HEK293T (cell line): ENCODE results near the gene QSOX1.

Source experiments
- CTCF ChIA-PET: fragments of 350-600 bp; formaldehyde crosslinking; extraction: SDS; loops from one replicate; lab custom pipeline; 2021; ENCODE audit warnings: antibody characterized with exemption, inconsistent platforms; lab: Yijun Ruan, JAX
- POLR2A ChIA-PET: fragments of 350-600 bp; formaldehyde crosslinking; extraction: SDS; loops from one replicate; lab custom pipeline; 2020; ENCODE audit warnings: antibody characterized with exemption, inconsistent platforms; lab: Yijun Ruan, JAX
- DNase-seq: peaks from one replicate; pipeline ENCODE4 v3.0.0; 2012; ENCODE audit warnings: mixed read lengths; ENCODE audit errors: extremely low spot score
- ARNT ChIP-seq: fragments of 450-650 bp; IDR thresholded peaks from 2 replicates; pipeline ENCODE4 v1.6.1; 2017; ENCODE audit warnings: mild to moderate bottlenecking
- BHLHE40 ChIP-seq: fragments of 450-650 bp; IDR thresholded peaks from 2 replicates; pipeline ENCODE4 v1.6.1; 2016; ENCODE audit warnings: mild to moderate bottlenecking, moderate library complexity, borderline replicate concordance
- CTBP1 ChIP-seq: fragments of 450-650 bp; IDR thresholded peaks from 2 replicates; pipeline ENCODE4 v1.6.1; 2016; ENCODE audit warnings: borderline replicate concordance
- ELF4 ChIP-seq: fragments of 450-650 bp; IDR thresholded peaks from 2 replicates; pipeline ENCODE4 v1.6.1; 2017; ENCODE audit warnings: antibody characterized with exemption
- FOXA1 ChIP-seq: fragments of 450-650 bp; IDR thresholded peaks from 2 replicates; pipeline ENCODE4 v1.6.1; 2016; ENCODE audit warnings: mild to moderate bottlenecking
- FOXK2 ChIP-seq: fragments of 450-650 bp; IDR thresholded peaks from 2 replicates; pipeline ENCODE4 v1.6.1; 2016; ENCODE audit warnings: mild to moderate bottlenecking
- FOXM1 ChIP-seq: fragments of 450-650 bp; IDR thresholded peaks from 2 replicates; pipeline ENCODE4 v1.6.1; 2017; ENCODE audit warnings: mild to moderate bottlenecking, borderline replicate concordance
- HDGF ChIP-seq: fragments of 450-650 bp; IDR thresholded peaks from 2 replicates; pipeline ENCODE4 v1.6.1; 2017; ENCODE audit warnings: antibody characterized with exemption, borderline replicate concordance
- L3MBTL2 ChIP-seq: fragments of 450-650 bp; conservative IDR thresholded peaks from 2 replicates; pipeline ENCODE4 v1.6.1; 2016; ENCODE audit warnings: mild to moderate bottlenecking
- LEF1 ChIP-seq: fragments of 450-650 bp; IDR thresholded peaks from 2 replicates; pipeline ENCODE4 v1.6.1; 2017; ENCODE audit warnings: mild to moderate bottlenecking, borderline replicate concordance
- NFRKB ChIP-seq: fragments of 450-650 bp; IDR thresholded peaks from 2 replicates; pipeline ENCODE4 v1.6.1; 2016; ENCODE audit warnings: mild to moderate bottlenecking, moderate library complexity
- SP1 ChIP-seq: fragments of 450-650 bp; IDR thresholded peaks from 2 replicates; pipeline ENCODE4 v1.6.1; 2017
- SUZ12 ChIP-seq: fragments of 450-650 bp; IDR thresholded peaks from 2 replicates; pipeline ENCODE4 v1.6.1; 2016; ENCODE audit warnings: mild to moderate bottlenecking
- TARDBP ChIP-seq: fragments of 450-650 bp; IDR thresholded peaks from 2 replicates; pipeline ENCODE4 v1.6.1; 2016
- ZNF384 ChIP-seq: fragments of 450-650 bp; IDR thresholded peaks from 2 replicates; pipeline ENCODE4 v1.6.1; 2016
- TF ChIP-seq, protein P1 (sequence below): fragments of 450-650 bp; IDR thresholded peaks from 2 replicates; pipeline ENCODE4 v1.6.1; 2016

The QSOX1 gene

DNA sequence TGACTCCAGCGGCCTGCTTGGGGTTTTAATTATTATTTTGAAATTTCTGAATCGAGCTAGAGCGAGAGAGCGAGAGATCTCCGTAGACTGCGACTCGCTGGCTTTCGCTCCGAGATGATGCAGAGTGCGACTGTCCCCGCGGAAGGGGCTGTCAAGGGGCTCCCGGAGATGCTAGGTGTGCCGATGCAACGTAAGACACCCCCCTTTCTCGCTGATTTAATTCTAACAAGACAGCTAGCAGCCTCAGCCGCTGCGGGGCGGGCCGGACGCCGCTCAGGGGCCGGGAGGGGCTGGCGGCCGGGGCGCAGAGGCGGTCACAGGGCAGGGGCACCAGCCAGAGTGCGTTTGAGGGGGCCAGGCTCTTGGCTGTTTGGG lies 75.7 kb downstream of the QSOX1 start:
- ChIA-PET CTCF (interaction anchor here (0.6 to 1.0 kb wide), 2 partner anchors 42 to 51 kb away, joined by 3 read pairs; no protein-coding TSS in a partner anchor), POLR2A (interaction anchor here (1.5 to 1.8 kb wide), 2 partner anchors 12 to 21 kb away, joined by 3 to 4 read pairs; no protein-coding TSS in a partner anchor)
- TF ChIP-seq CTBP1 (no peak), SP1 (no peak), ZNF384 (no peak), FOXK2 (no peak), TARDBP (no peak), LEF1 (no peak), NFRKB (no peak), HDGF (no peak), SUZ12 (no peak), FOXA1 (no peak), ARNT (no peak), L3MBTL2 (no peak), BHLHE40 (no peak), FOXM1 (no peak)
- TF ChIP-seq, protein P1, sequence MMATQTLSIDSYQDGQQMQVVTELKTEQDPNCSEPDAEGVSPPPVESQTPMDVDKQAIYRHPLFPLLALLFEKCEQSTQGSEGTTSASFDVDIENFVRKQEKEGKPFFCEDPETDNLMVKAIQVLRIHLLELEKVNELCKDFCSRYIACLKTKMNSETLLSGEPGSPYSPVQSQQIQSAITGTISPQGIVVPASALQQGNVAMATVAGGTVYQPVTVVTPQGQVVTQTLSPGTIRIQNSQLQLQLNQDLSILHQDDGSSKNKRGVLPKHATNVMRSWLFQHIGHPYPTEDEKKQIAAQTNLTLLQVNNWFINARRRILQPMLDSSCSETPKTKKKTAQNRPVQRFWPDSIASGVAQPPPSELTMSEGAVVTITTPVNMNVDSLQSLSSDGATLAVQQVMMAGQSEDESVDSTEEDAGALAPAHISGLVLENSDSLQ: no peak
- no peak for DNase-seq

DNA sequence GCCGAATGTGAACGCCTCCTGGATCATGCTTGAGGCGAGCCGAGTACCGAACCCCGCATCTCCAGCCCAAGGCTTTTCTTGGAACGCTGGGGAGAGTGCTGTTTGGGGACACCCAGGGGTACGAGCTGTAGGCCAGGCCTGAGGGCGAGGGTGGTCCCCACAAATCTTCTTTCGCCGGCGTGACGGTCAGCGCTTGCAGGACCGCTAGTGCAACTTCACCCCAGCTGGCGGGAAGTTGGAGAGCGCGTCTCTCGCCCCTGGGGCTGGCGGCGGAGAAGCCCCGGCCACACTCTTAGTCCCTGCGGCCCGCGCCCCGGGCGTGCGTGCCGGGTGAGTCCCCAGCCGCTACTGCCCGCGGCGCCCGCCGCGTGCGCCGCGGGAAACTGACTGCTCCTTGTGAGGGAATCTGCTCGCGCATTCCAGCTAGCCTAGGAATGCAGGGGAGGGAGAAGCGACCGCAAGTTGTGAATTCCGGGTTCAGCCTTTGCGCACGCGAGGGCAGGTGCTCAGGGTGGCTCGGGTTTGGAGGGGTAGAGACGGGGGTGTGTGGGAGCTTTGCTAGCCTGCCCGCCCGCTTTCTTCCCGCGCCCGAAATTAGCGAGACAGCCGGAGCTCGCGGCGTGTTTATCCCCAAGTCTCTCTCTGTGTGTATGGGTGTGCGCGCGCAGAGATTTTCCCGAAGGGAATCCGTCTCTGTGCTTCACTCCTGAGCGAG lies 76.3 kb downstream of the QSOX1 start:
- POLR2A ChIA-PET: interaction anchor here (1.3 to 1.8 kb wide), 4 partner anchors 13 to 349 kb away, joined by 3 to 5 read pairs (median 4); partner anchors contain the start of genes ACBD6 and TOR1AIP1
- peak; percentile 65 for TF ChIP-seq L3MBTL2
- peak; percentile 90 for TF ChIP-seq ARNT
- no peak for TF ChIP-seq ZNF384
- CTCF ChIA-PET: interaction anchor here (0.6 to 2.0 kb wide), 8 partner anchors 9 to 52 kb away, joined by 3 to 8 read pairs (median 3); no protein-coding TSS in a partner anchor
- peak; percentile 61 for DNase-seq

DNA sequence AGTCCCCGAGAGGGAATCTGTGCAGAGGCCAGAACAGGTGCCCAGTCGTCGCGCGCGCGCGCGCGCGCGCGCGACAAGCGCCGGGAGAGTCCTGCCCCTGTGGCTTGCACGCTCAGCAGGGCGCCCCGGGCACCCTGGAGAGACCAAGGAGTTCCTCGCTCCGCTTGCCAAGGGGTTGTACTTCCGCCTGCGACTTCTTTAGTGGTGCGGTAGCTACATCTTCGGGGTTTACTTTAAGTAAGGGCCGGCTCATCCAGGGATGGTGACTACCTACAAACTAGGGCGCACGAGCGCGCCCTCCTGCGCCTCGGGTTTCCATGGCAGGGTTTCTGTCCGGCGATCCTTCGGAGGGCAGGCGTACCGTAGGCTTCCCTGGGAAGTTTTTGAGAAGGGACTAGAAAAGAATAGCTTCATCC lies 76.8 kb downstream of the QSOX1 start:
- DNase-seq: peak; percentile 56
- TF ChIP-seq FOXK2 (no peak), SUZ12 (no peak), BHLHE40 (no peak), L3MBTL2 (0 out of 2 replicates have a peak, but pooled peaks have one; percentile 16), ARNT (no peak), CTBP1 (no peak), TARDBP (no peak), ZNF384 (no peak)
- CTCF ChIA-PET: interaction anchor here (0.6 to 2.0 kb wide), 6 partner anchors 8 to 44 kb away, joined by 3 to 8 read pairs (median 4); no protein-coding TSS in a partner anchor
- POLR2A ChIA-PET: interaction anchor here (1.2 to 1.8 kb wide), 5 partner anchors 13 to 349 kb away, joined by 3 to 5 read pairs (median 5); partner anchors contain the start of genes ACBD6 and TOR1AIP1

DNA sequence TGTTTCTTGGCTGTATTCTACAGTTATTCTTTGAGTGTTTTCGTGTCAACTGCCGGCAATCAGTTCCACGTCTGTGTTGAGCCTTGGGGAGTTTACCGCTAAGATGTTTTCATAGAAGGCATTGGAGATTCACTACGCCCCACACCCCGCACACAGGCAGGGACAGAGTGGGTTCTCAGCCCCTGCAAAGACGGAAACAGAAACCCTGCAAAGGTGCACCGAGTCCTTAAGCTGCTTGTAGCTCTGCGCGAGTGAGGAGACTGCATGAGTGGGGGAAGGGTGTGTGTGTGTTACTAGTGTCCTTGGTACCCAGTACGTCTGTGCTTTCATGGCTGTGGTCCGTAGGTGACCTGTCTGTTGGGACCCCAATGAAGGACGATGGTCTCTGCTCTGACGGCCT lies 77.3 kb downstream of the QSOX1 start:
- DNase-seq: no peak
- POLR2A ChIA-PET: interaction anchor here (1.2 to 1.8 kb wide), 4 partner anchors 14 to 350 kb away, joined by 4 to 5 read pairs (median 5); partner anchors contain the start of genes ACBD6 and TOR1AIP1
- CTCF ChIA-PET: interaction anchor here (1.0 to 2.0 kb wide), 5 partner anchors 8 to 44 kb away, joined by 3 to 8 read pairs (median 4); no protein-coding TSS in a partner anchor
- TF ChIP-seq FOXK2: no peak
- no peak for TF ChIP-seq SP1
- TF ChIP-seq BHLHE40: no peak
- no peak for TF ChIP-seq ZNF384
- no peak for TF ChIP-seq ARNT
- TF ChIP-seq ELF4: no peak
- no peak for TF ChIP-seq SUZ12
- TF ChIP-seq NFRKB: no peak
- no peak for TF ChIP-seq CTBP1
- TF ChIP-seq, protein P1: no peak
- TF ChIP-seq HDGF: no peak
- no peak for TF ChIP-seq L3MBTL2
- no peak for TF ChIP-seq FOXM1
- TF ChIP-seq LEF1: no peak

DNA sequence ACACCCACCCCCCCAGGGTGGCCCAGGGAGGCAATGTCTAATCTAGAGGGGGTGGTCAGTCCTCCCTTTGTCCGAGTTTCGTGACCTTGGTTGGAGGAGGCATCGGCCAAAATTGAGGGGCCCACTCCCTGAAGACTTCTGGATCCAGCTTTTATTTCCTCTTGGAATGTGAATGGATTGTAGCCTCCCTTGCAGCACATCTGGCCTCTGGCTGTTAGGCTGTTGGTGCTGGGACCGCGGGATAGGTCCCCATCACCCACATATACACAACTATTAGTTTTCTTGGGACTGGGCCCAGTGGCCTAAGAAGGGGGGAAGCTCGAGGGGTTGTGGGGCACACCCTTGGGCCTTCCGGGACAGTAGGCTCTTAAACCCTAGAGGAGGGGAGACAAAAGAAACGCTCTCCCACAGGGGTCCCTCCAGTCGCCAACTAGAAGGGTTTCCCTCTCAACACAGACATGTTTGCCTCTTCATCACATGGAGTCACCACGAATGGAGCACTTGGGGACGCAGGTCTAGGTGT lies 77.9 kb downstream of the QSOX1 start:
- ChIA-PET CTCF (interaction anchor here (0.5 to 2.0 kb wide), 3 partner anchors 11 to 230 kb away, joined by 3 to 8 read pairs (median 5); no protein-coding TSS in a partner anchor), POLR2A (interaction anchor here (1.2 to 1.4 kb wide), 3 partner anchors 44 to 350 kb away, joined by 5 read pairs; partner anchors contain the start of genes ACBD6 and TOR1AIP1)
- no peak for DNase-seq
- TF ChIP-seq L3MBTL2: no peak
- no peak for TF ChIP-seq LEF1
- no peak for TF ChIP-seq ARNT
- TF ChIP-seq FOXA1: no peak
- TF ChIP-seq SP1: no peak
- no peak for TF ChIP-seq NFRKB
- no peak for TF ChIP-seq ZNF384
- TF ChIP-seq FOXK2: no peak
- TF ChIP-seq TARDBP: no peak
- TF ChIP-seq SUZ12: no peak
- TF ChIP-seq CTBP1: no peak
- TF ChIP-seq BHLHE40: no peak
- no peak for TF ChIP-seq FOXM1
- TF ChIP-seq, protein P1: no peak
